Suppressor macrophage treated with lipopolysaccharide for 1 hour (primary cell): ENCODE measurements around the gene RHOB.
"Not testable (repeated sequence)": the region's sequence is repeated elsewhere in the genome, so short reads cannot be mapped to it uniquely, and the experiment has no call there.

Source experiments
- DNase-seq, 3 donors: peaks; one replicate each; pipeline ENCODE4 v3.0.0-alpha.2; 2020 to 2022

The RHOB gene

DNA sequence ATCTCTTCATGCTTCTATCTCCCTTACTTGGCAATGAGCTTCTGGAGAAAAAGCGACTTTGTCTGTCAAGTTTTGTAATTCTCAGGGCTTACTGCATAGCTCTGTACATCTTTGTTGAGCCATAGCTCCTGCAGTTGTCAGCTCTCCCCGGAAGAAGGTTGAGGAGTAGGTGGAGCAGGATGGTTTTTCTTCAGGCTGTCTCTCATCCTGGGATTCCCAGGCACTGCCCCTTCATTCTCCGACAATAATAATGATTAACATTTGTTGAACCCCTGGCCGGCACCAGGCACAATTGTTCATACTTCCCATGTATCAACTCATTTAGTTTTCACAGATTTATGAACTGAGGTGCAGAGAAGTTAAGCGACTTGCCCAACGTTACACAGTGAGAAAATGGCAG, 23.5 kb upstream of the RHOB start:
- DNase-seq, result no peak

DNA sequence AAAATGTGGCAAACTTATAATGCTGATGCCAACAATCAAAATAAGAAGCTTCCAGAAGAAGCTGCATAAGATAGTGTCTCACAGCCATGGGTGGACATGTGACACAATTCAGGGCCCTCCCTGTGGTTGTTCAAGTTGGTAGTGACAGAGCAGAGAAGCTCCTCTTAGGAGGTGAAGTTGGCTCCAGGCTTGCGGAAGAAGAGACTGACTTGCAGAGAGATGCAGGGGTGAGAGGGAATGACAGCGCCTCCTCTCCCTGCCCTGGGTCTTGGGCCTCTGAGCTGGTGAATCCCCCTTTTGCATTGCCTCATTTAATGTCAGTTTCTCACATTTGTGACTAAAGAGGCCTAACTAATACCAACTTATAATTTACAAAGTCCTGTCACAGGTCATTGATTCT, 23.0 kb upstream of the RHOB start:
- peak; percentile 45 to 52 (median 46) for DNase-seq

DNA sequence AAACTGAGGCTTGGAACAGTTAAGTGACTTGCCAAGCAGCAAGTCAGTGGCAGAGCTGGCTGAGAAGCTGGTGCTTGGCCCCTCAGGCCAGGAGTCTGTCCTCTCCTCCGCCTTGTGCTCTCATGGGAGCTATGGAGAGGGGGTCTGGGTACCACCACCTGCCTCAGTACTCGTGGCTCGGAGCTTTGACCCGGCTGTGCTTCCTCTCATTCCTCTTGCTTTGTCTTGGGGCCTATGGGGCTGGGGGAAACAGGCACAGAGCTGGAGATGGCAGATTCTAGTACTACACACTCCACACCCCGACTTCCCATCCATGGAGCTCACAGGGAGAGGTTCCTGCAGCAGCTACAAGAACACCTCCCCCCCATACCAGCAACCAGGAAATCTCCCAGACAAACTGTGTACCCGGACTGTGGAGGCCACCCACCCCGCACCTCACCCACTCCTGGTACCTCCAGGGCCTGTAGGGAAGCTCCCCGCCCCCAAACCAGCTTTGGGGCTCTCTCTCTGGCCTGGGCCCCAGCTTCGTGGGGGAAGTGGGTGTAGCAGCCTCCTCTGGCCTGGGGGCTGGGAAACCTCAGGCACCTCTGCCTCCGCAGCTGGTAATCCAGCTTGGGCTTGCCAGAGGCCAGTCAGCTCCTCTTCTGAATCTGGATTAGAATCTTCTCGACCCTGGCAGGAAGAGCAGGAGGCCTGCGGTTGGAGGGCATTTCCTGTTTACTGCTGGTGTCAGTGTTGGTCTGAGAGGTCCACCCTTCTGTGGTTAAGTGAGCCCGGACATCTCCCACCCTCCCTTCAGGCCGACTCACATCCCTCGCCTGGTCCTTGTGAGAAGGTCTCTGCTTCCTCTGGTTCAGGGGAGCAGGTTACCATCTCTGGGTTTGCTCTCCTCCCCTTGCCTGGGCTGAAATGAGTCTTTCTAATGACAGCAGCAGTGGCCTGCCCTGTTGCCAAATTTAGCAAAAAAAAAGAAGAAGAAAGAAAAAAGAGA, 22.3 kb upstream of the RHOB start:
- peak; percentile 55 to 67 (median 56) for DNase-seq

DNA sequence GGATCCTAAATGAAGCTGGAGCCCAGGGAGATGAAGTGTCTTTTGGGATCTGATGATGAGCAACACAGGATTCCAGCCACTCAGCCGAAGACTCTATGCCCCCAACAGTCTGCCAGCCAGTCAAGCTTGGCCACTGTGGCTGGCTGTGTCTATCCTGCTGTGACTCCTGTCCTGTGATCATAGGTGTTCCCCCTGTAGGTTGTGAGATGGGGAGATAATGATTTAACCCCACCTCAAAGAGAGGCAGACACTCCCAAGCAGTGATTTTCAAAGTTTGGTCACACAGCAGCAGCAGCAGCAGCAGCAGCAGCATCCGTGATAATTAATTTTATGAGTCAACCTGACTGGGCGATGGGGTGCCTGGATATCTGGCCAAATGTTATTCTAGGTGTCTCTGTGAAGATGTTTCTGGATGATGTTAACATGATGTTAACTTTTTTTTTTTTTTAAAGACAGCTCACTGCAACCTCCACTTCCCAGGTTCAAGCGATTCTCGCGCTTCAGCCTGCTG, 21.4 kb upstream of the RHOB start:
- no peak for DNase-seq

DNA sequence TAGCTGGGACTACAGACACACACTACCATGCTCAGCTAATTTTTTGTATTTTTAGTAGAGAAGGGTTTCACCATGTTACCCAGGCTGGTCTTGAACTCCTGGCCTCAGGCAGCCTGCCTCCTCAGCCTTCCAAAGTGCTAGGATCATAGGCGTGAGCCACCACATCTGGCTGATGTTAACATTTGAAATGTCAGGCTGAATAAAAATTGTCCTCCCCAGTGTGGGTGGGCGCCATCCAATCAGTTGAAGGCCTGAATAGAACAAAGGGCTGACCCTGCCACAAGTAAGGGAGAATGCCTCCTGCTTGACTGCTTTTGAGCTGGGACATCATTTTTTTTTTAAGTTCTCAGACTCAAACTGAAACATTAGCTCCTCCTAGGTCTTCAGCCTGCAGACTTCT, 21.0 kb upstream of the RHOB start:
- DNase-seq, result no peak

DNA sequence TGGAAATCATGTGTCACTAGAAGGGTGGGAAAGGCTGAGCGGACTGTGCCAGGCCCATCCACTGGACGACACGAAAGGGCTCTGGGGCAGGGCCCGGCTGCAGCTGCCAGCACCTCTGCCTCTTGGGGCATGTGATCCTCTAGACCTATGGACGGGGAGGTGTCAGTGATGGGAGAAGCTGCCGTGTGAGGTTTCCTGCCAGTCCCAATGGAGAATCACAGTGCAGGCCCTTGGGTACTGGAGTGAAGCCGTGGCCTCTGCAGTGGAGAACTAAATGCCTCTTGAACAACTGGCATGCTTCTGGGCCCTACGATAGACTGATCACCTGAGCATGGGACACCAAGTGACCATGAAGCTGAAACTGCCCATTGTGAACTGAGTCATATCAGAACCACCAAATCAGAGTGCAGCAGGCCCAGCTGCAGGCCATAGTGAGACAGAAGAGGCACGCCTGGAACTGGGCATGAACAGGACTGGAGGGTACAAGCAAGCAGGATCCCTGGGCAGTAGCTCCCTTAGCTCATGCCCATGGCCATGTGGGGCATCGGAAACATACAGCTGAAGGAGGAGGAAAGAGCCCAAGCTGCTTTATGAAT, 18.8 kb upstream of the RHOB start:
- peak in 1 of 3 donors; percentile 17 for DNase-seq

DNA sequence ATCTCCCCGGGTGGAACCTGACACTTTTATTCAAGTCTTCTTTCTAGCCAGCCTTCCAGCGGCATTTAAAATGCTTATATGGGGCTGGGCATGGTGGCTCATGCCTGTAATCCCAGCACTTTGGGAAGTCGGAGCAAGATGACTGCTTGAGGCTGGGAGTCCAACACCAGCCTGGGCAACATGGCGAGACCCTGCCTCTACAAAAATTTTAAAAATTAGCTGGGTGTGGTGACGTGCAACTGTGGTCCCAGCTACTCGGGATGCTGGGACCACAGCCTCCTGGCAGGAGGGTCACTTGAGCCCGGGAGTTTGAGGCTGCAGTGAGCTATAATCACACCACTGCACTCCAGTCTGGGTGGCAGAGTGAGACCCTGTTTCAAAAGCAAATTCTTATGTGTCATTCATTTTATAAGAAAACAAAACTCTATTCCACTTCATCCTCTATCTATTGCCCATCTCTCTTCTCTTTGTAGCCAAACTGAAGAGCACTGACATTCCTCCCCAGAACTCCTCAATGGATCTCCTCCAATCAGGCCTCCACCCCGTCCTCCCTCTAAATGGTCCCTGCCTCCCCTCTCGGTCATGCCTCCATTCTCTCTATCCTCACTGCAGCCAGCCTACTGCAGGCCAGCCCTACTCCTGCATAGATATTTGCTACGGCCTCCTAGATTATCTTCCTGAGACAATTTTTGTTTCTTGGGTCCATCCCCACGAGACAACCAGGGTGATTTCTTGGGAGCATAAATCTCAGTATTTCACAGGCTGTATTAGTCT, 18.0 kb upstream of the RHOB start:
- peak in 1 of 3 donors; percentile 18 for DNase-seq

DNA sequence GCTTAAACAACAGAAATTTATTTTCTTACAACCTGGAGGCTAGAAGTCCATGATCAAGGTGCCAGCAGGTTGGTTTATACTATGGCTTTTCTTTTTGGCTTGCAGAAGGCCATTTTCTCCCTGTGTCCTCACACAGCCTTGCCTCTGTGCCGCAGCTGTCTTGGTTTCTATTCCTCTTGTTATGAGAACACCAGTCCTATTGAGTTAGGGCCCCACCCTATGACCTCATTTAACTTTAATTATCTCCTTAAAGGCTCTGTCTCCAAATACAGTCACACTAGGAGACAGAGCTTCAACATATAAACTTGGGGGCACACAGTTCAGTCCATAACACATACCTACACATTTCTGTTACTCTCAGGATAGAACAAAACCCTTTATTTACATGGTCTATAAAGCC, 17.3 kb upstream of the RHOB start:
- DNase-seq, result peak; percentile 85 to 92 (median 89)

DNA sequence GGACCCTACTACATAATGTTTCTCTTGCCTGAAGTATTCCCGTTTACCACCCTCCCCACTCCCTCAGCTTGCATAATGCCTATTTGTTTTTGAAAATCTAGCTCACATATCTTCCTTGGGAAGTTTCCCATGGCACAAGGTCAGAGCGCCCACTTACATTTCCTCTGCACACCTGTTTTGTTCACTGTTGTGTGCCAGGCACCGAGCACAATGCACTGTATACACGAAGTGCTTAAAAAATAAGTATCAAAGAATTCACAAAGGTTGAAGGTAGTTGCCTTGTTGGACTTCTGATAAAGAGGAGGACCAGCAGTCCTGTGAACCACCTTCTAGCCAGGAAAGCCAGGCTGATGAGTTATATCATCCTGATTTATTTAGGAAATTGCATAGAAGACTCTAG, 16.8 kb upstream of the RHOB start:
- peak in 1 of 3 donors; percentile 16 for DNase-seq

DNA sequence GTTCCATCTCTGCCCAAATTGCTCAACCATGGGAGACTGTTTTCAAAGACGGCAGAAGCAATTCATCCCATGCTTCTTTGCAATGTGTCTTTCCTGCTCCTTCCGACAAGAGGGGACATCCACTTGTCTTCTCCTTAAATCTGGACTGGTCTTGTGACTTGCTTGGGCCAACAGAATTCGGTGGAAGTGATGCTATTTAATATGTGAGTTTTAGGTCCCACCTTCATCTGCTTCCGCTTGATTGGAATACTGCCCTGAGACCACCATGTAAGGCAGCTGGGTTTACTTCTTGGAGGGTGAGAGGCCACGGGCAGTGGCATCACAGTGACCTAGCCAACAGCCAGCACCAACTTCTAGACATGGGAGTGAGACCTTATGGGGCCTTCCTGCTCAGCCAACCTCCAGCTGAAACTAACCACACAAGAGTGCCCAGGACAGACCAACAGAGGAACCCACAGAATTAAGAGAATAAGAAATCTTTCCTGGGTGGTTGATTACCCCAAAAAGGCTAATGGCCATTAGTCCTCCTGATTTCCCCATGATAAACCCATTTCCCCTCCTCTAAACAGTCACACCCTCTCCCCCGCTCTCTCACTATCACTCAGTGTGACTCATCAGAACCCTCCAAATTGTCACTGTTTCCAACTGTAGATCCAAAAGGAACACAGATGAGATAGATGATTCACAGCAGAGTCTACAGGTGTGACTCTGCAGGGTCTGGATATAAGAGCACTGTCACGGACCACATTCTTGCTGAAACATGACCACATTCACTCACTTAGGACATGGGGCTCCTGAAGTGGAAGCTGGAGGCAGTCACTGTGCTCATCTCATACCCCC, 16.2 kb upstream of the RHOB start:
- peak; percentile 59 to 84 (median 76) for DNase-seq

DNA sequence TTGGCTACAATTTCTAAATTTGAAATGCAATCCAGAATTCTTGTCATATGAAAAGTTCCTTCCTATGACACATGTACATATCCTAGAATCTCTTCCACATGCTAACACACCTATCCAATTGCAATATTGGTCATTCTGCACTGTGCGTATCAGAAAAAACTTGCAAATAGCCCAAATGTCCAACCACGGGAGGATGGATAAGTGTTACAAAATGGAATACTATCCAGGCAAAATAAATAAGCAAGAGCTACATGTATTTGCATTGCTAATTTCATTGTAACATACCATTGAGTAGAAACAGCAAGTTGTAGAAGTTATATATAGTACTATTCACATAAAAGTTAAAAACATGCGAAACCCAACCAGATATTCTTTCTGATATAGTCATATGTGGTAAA, 15.6 kb upstream of the RHOB start:
- DNase-seq, result no peak

DNA sequence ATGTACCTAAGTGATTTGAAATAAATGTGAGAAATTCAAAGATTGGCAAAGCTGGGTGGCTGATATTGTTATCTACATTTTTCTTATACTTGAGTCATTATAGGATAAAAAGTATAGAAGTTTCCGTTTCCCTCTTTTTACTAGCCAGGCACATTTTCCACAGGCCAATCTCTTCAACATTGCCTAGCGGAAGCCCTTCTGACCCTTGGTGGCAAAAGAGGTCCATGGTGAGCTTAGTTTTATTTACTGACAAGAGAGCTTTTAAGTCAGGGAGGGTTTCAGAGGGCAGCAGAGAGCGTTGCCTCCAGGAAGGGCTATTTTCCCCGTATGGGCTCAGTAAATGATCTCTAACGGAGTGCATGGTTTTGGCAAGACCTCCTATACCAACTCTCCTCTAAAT, 15.1 kb upstream of the RHOB start:
- no peak for DNase-seq

DNA sequence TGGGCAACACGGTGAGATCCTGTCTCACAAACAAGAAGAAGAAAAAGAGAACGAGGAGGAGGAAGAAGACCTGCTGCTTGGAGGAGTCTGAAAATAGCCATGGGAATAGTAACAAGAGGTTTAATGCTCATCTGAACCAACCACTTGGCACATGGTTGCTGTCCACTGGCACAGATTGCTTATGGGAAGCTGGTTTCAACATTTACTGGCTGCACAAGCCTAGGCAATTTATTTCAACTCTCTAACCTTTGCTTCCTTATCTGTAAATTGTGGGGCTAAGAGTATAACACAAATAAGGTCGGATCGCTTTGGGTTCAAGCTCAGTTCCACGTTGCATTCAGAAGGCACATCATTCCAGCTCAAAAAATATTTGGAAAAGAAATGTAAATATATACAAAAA, 14.2 kb upstream of the RHOB start:
- no peak for DNase-seq

DNA sequence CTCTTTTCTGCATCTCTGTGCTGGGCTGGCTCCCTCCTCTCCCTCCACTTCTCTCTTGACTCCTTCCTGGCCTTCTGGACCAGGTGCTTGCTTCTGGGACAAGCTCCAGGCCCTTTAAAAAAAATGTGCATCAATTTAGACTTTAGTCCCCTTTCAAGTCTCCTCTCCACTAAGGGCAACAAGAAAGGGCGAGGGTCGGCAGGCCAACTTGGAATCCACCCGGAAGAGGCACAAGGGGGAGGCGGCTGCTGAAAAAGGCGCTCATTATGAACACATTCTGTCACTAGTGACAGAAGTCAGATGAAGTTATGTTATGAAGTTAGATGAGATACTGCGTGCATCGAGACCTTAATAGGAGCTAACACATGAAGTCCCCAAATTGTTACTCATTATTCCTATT, 13.6 kb upstream of the RHOB start:
- no peak for DNase-seq

DNA sequence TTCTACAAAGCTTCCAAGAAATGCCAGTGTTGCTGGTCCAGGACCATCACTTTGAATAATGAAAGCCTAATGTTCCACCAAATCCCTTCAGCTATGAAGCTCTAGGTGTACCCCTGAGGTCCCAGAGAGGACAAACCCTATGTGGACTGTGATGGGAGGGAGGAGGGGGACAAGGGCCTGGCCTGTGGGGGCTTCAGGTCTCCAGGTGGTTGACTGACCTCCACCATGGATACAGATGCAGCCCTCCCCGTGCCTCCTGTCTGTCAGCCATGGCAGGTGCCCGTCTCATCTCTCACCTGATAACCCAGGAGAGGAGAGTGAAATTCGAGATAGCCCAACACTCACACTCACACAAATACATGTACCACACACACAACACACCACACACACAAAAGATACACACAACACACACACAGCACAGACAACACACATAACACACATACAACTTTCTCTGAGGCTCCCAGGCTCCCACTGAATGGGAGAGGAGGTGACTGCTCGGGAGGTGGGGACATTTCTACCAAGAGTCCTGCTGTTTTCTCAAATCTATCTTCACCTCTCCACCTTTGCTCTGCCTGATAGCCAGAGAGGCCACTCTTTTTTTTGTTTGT, 12.8 kb upstream of the RHOB start:
- no peak for DNase-seq

DNA sequence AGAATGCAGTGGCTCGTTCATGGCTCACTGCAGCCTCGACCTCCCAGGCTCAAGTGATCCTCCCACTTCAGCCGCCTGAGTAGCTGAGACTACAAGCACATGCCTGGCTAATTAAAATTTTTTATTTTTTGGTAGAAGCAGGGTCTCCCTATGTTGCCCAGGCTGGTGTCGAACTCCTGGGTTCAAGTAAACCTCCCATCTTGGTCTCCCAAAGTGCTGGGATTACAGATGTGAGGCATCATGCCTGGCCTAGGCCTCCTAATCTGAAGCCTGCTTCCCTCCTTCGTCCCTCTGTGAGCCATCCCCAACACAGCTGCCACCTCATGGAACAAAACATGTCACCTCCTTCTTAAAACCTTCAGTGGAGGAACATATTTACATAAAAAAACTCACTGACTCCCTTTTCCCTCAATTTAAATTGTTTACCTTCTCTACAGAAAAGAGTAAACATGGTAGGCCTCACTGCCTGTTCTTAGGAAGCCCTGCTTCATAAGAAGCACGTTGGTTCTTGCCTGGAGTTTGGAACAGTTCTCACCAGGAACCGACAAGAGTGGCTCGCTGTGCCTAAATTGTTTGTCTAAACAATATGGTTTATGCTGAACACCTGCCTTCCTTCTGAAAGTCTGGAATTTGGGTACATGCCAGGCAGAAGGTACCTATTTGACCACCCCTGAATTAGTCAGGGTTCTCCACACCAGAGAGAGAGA, 12.1 kb upstream of the RHOB start:
- no peak for DNase-seq

DNA sequence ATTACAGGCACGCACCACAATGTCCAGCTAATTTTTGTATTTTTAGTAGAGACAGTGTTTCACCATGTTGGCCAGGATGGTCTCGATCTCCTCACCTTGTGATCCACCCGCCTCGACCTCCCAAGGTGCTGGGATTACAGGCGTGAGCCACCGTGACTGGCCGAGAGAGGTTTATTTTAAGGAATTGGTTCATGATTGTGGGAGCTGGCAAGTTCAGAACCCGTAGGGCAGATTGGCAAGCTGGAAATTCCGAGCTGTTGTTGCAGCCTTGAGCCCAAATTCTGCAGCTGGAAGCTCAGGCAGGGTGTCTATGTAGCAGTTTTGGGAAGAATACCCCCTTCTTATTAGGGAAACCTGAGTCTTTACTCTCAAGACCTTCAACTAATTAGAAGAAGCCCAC, 11.4 kb upstream of the RHOB start:
- not testable (repeated sequence) for DNase-seq

DNA sequence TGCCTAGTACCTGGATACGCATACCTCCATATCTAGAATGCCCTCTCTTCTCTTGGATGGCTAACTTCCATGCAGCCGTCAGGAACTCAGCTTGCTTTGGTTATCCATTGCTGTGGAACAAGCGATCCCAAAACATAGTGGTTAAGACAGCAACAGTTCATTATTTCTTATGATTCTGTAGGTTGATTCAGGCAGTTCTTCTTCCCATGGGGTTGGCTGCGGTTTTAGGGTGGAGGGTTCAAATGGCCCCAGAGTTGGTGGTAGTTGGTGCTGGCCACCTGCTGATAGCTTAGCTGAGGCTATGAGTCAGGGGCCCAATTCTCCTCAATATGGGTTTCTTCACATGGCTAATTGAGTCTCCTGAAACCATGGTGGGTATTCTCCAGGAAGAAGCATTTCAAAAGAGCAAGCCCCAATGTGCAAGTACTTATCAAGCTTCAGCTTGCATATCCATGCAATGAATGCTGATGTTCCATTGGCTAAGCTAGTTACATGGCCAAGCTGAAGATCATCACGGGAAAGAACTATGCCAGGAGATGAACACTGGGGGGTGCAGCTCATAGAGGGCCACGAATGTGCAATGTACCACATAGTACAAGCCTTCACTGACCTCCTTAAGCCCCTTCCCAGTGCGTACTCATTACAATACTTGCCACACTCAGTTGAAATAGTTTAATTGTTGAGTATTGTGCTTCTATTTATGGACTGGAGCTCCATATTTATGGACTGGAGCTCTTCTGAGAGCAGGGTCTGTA, 10.0 kb upstream of the RHOB start:
- DNase-seq, result no peak

DNA sequence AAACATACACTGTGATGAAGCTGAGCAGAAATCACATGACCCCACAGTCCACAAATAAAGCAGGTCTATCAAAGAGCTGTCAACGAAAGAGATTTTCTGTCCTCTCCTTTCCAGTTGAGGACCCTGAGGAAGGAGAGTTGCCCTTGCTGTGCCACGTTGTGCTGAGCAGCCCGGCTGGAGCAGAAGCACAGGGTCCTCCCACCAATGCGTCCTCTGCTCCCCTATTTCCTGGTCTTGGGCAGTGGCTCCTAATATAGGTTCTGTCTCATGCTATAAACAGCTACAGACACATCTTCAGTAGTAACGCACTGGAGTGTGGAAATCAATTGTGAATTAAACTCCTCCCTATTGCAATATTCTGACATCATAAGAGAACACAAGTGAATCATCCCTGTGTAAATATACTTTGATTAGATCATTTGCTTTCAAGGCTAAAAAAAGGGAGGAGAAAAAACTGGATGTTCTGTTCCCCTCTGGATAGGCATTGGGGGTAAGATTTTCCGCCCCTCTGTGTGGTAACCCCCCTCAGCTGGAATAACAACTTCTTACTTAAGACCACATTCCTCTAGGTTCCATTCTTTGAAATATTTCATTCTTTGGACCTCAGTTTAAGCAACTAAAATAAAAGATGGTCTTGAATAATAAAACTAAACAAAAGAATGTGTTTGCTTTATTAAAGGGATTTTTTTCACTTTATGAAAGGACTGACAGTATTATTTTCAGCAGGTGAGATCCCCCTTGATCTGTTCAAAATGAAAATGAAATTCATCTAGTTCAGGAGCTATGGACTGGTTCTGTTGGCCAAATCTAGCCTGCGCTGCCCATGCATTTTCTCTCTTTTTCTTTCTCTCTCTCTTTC, 8.3 kb upstream of the RHOB start:
- DNase-seq, result peak; percentile 69 to 96 (median 94)

DNA sequence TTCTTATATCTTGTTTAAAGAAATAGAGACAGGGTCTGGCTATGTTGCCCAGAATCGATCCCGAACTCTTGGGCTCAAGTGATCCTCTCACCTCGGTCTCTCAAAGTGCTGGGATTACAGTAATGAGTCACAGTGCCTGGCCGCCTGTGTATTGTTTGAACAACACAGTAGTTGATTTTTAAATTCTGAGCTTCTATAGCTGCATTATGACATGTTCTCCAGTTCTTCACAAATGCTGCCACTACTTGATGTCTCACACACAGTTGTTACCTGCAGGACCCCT, 7.7 kb upstream of the RHOB start:
- peak; percentile 55 to 68 (median 63) for DNase-seq
